ENCODE data around the gene YARS1. TPM values are rescaled to one million over a fixed set of nuclear protein-coding genes. Genes with fewer than 3 reads are reported as not detected.

Gene YARS1
- total RNA-seq, 1 experiment from 2014 or later, result 194 TPM

DNA sequence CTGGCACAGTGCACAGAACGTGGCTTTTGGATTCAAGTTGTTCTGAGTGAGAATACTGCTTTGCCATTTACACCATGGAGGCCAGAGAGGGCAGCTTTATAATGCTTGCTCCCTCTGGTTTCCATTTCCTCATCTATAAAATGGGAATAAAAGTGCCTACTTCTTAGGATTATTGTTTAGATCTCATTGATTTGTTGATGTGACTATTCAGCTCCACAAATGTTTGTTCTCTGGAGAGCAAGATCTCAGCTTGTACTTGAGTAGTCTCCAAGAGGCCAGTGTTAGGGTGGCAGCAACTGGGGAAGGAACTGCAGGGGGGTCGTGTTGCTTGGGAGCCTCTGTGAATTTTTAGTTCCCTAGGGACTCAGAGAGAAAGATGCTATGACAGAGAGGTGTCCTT lies 55.2 kb downstream of the YARS1 start:
- H3K36me3 Mint-ChIP-seq (ENCODE audit: insufficient read depth in 1 of 3, low read depth in 3 of 3), result peaks cover 3 to 18% (median 13%) of the 10 kb centered on the region in 3 experiments
- Histone ChIP-seq H3K14ac (ENCODE audit: insufficient read depth, low read length) (no peak overlapping the region), H2AFZ (ENCODE audit: low read length) (no peak overlapping the region), H3K4me1 (ENCODE audit: insufficient read depth, low read length) (peaks cover 19% of the 10 kb centered on the region; the same call in 1 of the 2 replicates), H4K91ac (ENCODE audit: insufficient read length, low read depth, low read length) (no peak overlapping the region), H3K27me3 (ENCODE audit: insufficient read depth, low read length) (no peaks in the 10 kb centered on the region), H3K9me3 (ENCODE audit: control insufficient read depth, low read depth, low read length) (no peaks in the 10 kb centered on the region), H2BK120ac (ENCODE audit: low read depth, low read length, poor library complexity, severe bottlenecking) (no peak overlapping the region), H2BK20ac (ENCODE audit: low read depth, low read length, poor library complexity, severe bottlenecking) (no peak overlapping the region), H3K18ac (ENCODE audit: insufficient read length, low read depth, low read length) (peak overlapping the region; percentile 52), H3K79me1 (ENCODE audit: insufficient read depth, low read depth, low read length, poor library complexity, severe bottlenecking) (no peaks in the 10 kb centered on the region), H2AK5ac (ENCODE audit: insufficient read length, low read length) (no peak overlapping the region), H4K8ac (replicated peaks; ENCODE audit: insufficient read length, low read depth, low read length) (no peak overlapping the region), H4K5ac (ENCODE audit: insufficient read length, low read depth, low read length) (peak overlapping the region; percentile 27), H3K27ac (ENCODE audit: insufficient read length, low read depth, low read length) (no peak overlapping the region), H3K23ac (ENCODE audit: insufficient read length, low read depth, low read length) (no peak overlapping the region), H3K56ac (ENCODE audit: insufficient read length, low read depth, low read length) (no peak overlapping the region), H3K79me2 (ENCODE audit: insufficient read depth, low read length) (peaks cover 8% of the 10 kb centered on the region; the same call in 1 of the 2 replicates), H3K4ac (ENCODE audit: low read depth, low read length) (no peak overlapping the region), H3K23me2 (ENCODE audit: insufficient read length, low read depth, low read length, poor library complexity, severe bottlenecking) (peaks cover 13% of the 10 kb centered on the region), H3K9ac (ENCODE audit: extremely low read depth, insufficient read length, low read length) (no peak overlapping the region), H4K20me1 (ENCODE audit: control insufficient read depth, insufficient read depth, insufficient read length) (no peaks in the 10 kb centered on the region), H2BK5ac (ENCODE audit: insufficient read length, low read length) (no peak overlapping the region), H2BK12ac (ENCODE audit: insufficient read length, low read depth, low read length) (no peak overlapping the region), H3K4me2 (ENCODE audit: insufficient read depth, insufficient read length, low read length) (no peak overlapping the region), H3T11ph (ENCODE audit: low read length) (no peak overlapping the region), H2BK15ac (ENCODE audit: low read depth, low read length) (no peak overlapping the region)
- peaks cover 77 to 84% of the 10 kb centered on the region in 2 experiments for H3K4me1 Mint-ChIP-seq
- peak overlapping the region; percentile 88 to 100 (median 94); a peak in 6 of 7 replicates for H3K27ac Mint-ChIP-seq
- no peak overlapping the region; a peak in 1 of 5 replicates for H3K4me3 Mint-ChIP-seq
- H3K9me3 Mint-ChIP-seq, result no peaks in the 10 kb centered on the region
- WGBS (ENCODE audit: extremely low coverage, insufficient read length, low lambda C conversion rate), result no CpG with 5 or more reads among the region's 2 CpGs
- TF ChIP-seq, protein P1, sequence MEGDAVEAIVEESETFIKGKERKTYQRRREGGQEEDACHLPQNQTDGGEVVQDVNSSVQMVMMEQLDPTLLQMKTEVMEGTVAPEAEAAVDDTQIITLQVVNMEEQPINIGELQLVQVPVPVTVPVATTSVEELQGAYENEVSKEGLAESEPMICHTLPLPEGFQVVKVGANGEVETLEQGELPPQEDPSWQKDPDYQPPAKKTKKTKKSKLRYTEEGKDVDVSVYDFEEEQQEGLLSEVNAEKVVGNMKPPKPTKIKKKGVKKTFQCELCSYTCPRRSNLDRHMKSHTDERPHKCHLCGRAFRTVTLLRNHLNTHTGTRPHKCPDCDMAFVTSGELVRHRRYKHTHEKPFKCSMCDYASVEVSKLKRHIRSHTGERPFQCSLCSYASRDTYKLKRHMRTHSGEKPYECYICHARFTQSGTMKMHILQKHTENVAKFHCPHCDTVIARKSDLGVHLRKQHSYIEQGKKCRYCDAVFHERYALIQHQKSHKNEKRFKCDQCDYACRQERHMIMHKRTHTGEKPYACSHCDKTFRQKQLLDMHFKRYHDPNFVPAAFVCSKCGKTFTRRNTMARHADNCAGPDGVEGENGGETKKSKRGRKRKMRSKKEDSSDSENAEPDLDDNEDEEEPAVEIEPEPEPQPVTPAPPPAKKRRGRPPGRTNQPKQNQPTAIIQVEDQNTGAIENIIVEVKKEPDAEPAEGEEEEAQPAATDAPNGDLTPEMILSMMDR (conservative IDR thresholded peaks at IDR 0.05), result no peak
- DNase-seq, result no peak
- H3K27me3 Mint-ChIP-seq (ENCODE audit: low read depth), result no peaks in the 10 kb centered on the region
